H9 (cell line): Measurements from ENCODE around the gene DOCK10. TPM values are rescaled to one million over a fixed set of nuclear protein-coding genes. Genes with fewer than 3 reads are reported as not detected.

ENCODE experiments used
- DNase-seq: peaks from one replicate; pipeline ENCODE4 v3.0.0-alpha.2; 2017
- H2AFZ ChIP-seq: one replicate; pipeline ENCODE4 v1.6.1; 2013; ENCODE audit warnings: mild to moderate bottlenecking, low read length, control low read depth, moderate library complexity
- H2AK5ac ChIP-seq: 2 replicates; pipeline ENCODE4 v1.6.1; 2013; ENCODE audit warnings: low read length, control low read depth, mixed read lengths; ENCODE audit not compliant: insufficient read length
- H2BK120ac ChIP-seq: one replicate; pipeline ENCODE4 v1.6.1; 2013; ENCODE audit warnings: low read depth, mild to moderate bottlenecking, low read length, control low read depth, inconsistent platforms; ENCODE audit not compliant: poor library complexity, severe bottlenecking
- H2BK12ac ChIP-seq: 2 replicates; pipeline ENCODE4 v1.6.1; 2013; ENCODE audit warnings: low read length, control low read depth, mixed read lengths, low read depth; ENCODE audit not compliant: insufficient read length
- H2BK15ac ChIP-seq: 2 replicates; pipeline ENCODE4 v1.6.1; 2013; ENCODE audit warnings: low read depth, low read length, control low read depth
- H2BK20ac ChIP-seq: one replicate; pipeline ENCODE4 v1.6.1; 2013; ENCODE audit warnings: low read depth, mild to moderate bottlenecking, low read length, control low read depth, inconsistent platforms; ENCODE audit not compliant: poor library complexity, severe bottlenecking
- H2BK5ac ChIP-seq: 2 replicates; pipeline ENCODE4 v1.6.1; 2013; ENCODE audit warnings: low read length, control low read depth, mixed read lengths; ENCODE audit not compliant: insufficient read length
- H3K14ac ChIP-seq: 2 replicates; pipeline ENCODE4 v1.6.1; 2013; ENCODE audit warnings: low read length, control low read depth; ENCODE audit not compliant: insufficient read depth
- H3K18ac ChIP-seq: 2 replicates; pipeline ENCODE4 v1.6.1; 2013; ENCODE audit warnings: low read depth, mild to moderate bottlenecking, mixed read lengths, low read length, control low read depth; ENCODE audit not compliant: insufficient read length
- H3K23ac ChIP-seq: 2 replicates; pipeline ENCODE4 v1.6.1; 2013; ENCODE audit warnings: low read length, control low read depth, mixed read lengths, low read depth; ENCODE audit not compliant: insufficient read length
- H3K23me2 ChIP-seq: 2 replicates; pipeline ENCODE4 v1.6.1; 2013; ENCODE audit warnings: low read depth, mild to moderate bottlenecking, mixed read lengths, low read length, control low read depth; ENCODE audit not compliant: insufficient read length, poor library complexity, severe bottlenecking
- H3K27ac ChIP-seq: 2 replicates; pipeline ENCODE4 v1.5.1; 2013; ENCODE audit warnings: low read length, control low read depth, mixed read lengths, low read depth; ENCODE audit not compliant: insufficient read length
- H3K27me3 ChIP-seq: 2 replicates; pipeline ENCODE4 v1.6.1; 2013; ENCODE audit warnings: low read length, control low read depth, inconsistent platforms; ENCODE audit not compliant: insufficient read depth
- H3K4ac ChIP-seq: 2 replicates; pipeline ENCODE4 v1.6.1; 2013; ENCODE audit warnings: low read depth, mild to moderate bottlenecking, control low read depth, inconsistent platforms, low read length, moderate library complexity
- H3K4me1 ChIP-seq: 2 replicates; pipeline ENCODE4 v1.6.1; 2013; ENCODE audit warnings: low read length, control low read depth, inconsistent platforms; ENCODE audit not compliant: insufficient read depth
- H3K4me2 ChIP-seq: 2 replicates; pipeline ENCODE4 v1.6.1; 2013; ENCODE audit warnings: low read length, control low read depth, mixed read lengths; ENCODE audit not compliant: insufficient read length, insufficient read depth
- H3K56ac ChIP-seq: 2 replicates; pipeline ENCODE4 v1.6.1; 2013; ENCODE audit warnings: low read depth, mild to moderate bottlenecking, mixed read lengths, low read length, control low read depth; ENCODE audit not compliant: insufficient read length
- H3K79me1 ChIP-seq: 2 replicates; pipeline ENCODE4 v1.6.1; 2013; ENCODE audit warnings: low read depth, mild to moderate bottlenecking, moderate library complexity, low read length, control low read depth, inconsistent platforms; ENCODE audit not compliant: insufficient read depth, poor library complexity, severe bottlenecking
- H3K79me2 ChIP-seq: 2 replicates; pipeline ENCODE4 v1.6.1; 2013; ENCODE audit warnings: low read length, control low read depth, inconsistent platforms; ENCODE audit not compliant: insufficient read depth
- H3K9ac ChIP-seq: 2 replicates; pipeline ENCODE4 v1.6.1; 2013; ENCODE audit warnings: low read length, control low read depth, mixed read lengths; ENCODE audit not compliant: insufficient read length; ENCODE audit errors: extremely low read depth
- H3K9me3 ChIP-seq: one replicate; pipeline ENCODE4 v1.6.1; 2013; ENCODE audit warnings: low read depth, low read length, inconsistent platforms; ENCODE audit not compliant: control insufficient read depth
- H3T11ph ChIP-seq: one replicate; pipeline ENCODE4 v1.6.1; 2013; ENCODE audit warnings: mild to moderate bottlenecking, low read length, control low read depth, inconsistent platforms
- H4K20me1 ChIP-seq: one replicate; pipeline ENCODE4 v1.6.1; 2013; ENCODE audit not compliant: control insufficient read depth, insufficient read length, insufficient read depth
- H4K5ac ChIP-seq: 2 replicates; pipeline ENCODE4 v1.6.1; 2013; ENCODE audit warnings: low read depth, mild to moderate bottlenecking, mixed read lengths, low read length, control low read depth; ENCODE audit not compliant: insufficient read length
- H4K8ac ChIP-seq: replicated peaks from 2 replicates; pipeline ENCODE4 v1.6.1; 2013; ENCODE audit warnings: low read length, control low read depth, mixed read lengths, low read depth; ENCODE audit not compliant: insufficient read length
- H4K91ac ChIP-seq: 2 replicates; pipeline ENCODE4 v1.6.1; 2013; ENCODE audit warnings: low read depth, mild to moderate bottlenecking, moderate library complexity, mixed read lengths, low read length, control low read depth; ENCODE audit not compliant: insufficient read length
- H3K27ac Mint-ChIP-seq, 3 experiments: 2 replicates in 2 of 3; 3 replicates in 1 of 3; pipeline ENCODE4 v1.8.0; 2020 to 2021; ENCODE audit warnings: mixed read lengths in 3 of 3, mild to moderate bottlenecking in 1 of 3, moderate library complexity in 1 of 3
- H3K27me3 Mint-ChIP-seq: 2 replicates; pipeline ENCODE4 v1.8.0; 2021; ENCODE audit warnings: low read depth, mild to moderate bottlenecking, moderate library complexity, mixed read lengths
- H3K36me3 Mint-ChIP-seq, 3 experiments: 2 replicates in 2 of 3; 3 replicates in 1 of 3; pipeline ENCODE4 v1.8.0; 2020 to 2021; ENCODE audit warnings: low read depth in 3 of 3, mixed read lengths in 3 of 3; ENCODE audit not compliant: insufficient read depth in 1 of 3
- H3K4me1 Mint-ChIP-seq, 2 experiments: 2 replicates each; pipeline ENCODE4 v1.8.0; 2020; ENCODE audit warnings: mixed read lengths in 2 of 2
- H3K4me3 Mint-ChIP-seq, 2 experiments: 2 replicates in 1 of 2; 3 replicates in 1 of 2; pipeline ENCODE4 v1.8.0; 2020 to 2021; ENCODE audit warnings: mild to moderate bottlenecking in 2 of 2, mixed read lengths in 2 of 2, moderate library complexity in 1 of 2
- H3K9me3 Mint-ChIP-seq, 2 experiments: 2 replicates in 1 of 2; 3 replicates in 1 of 2; pipeline ENCODE4 v1.8.0; 2020; ENCODE audit warnings: mild to moderate bottlenecking in 2 of 2, mixed read lengths in 2 of 2, moderate library complexity in 1 of 2
- WGBS: extraction: QIAGEN DNeasy Blood & Tissue Kit; methylation state at CpG from one replicate; pipeline ENCODE4 v1.1.7; 2013; ENCODE audit warnings: missing lambda C conversion rate, low lambda C conversion rate, mixed read lengths; ENCODE audit not compliant: insufficient read length; ENCODE audit errors: extremely low coverage; 5-methylcytosine and 5-hydroxymethylcytosine counted together
- total RNA-seq: library from RNA; stranded (reverse); gene quantifications from 2 replicates; pipeline ENCODE4 v1.2.1, GENCODE V29; 2021
- TF ChIP-seq, protein P1 (sequence below): fragments of 200-600 bp; sonication (generic); conservative IDR thresholded peaks from 3 replicates; pipeline ENCODE4 v1.8.0; 2021; ENCODE audit warnings: antibody characterized with exemption, mild to moderate bottlenecking

DOCK10 gene
- total RNA-seq, 1 experiment from 2014 or later: 0.79 TPM

DNA sequence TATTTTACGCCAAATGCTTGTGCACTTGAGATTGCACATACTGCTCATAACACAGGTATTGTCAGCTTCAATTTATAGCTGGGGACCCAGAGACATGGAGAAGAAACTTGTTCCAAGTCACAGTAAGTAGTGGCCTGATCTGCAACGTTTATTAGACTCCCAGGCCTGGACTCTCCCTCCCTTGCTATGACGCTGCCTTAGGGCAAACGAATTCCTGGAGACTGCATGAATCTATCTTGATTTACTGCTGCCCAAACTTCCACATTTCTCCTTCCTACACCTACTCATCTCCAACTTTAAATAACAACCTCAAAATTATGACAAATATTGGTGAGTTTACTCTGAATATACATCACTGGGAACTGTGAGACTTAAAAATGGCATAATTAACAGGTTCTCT, 181.0 kb downstream of the DOCK10 start:
- Mint-ChIP-seq H3K9me3 (no peaks in the 10 kb centered on the region), H3K4me3 (no peak overlapping the region), H3K27ac (no peak overlapping the region), H3K27me3 (no peaks in the 10 kb centered on the region), H3K36me3 (no peaks in the 10 kb centered on the region), H3K4me1 (no peaks in the 10 kb centered on the region)
- Histone ChIP-seq H2BK120ac (no peak overlapping the region), H3K27ac (no peak overlapping the region), H3K79me1 (no peaks in the 10 kb centered on the region), H3K27me3 (no peaks in the 10 kb centered on the region), H2BK12ac (no peak overlapping the region), H2BK5ac (no peak overlapping the region), H4K8ac (no peak overlapping the region), H4K5ac (no peak overlapping the region), H2AK5ac (no peak overlapping the region), H2AFZ (no peak overlapping the region), H3K23me2 (no peaks in the 10 kb centered on the region), H3K18ac (no peak overlapping the region), H3K79me2 (no peaks in the 10 kb centered on the region), H3K9ac (no peak overlapping the region), H3K4ac (no peak overlapping the region), H3T11ph (no peak overlapping the region), H3K23ac (no peak overlapping the region), H2BK15ac (no peak overlapping the region), H3K4me2 (no peak overlapping the region), H4K20me1 (no peaks in the 10 kb centered on the region), H3K56ac (no peak overlapping the region), H3K9me3 (no peaks in the 10 kb centered on the region), H2BK20ac (no peak overlapping the region), H3K14ac (no peak overlapping the region), H3K4me1 (no peaks in the 10 kb centered on the region), H4K91ac (no peak overlapping the region)
- no CpG with 5 or more reads among the region's 4 CpGs for WGBS
- TF ChIP-seq, protein P1, sequence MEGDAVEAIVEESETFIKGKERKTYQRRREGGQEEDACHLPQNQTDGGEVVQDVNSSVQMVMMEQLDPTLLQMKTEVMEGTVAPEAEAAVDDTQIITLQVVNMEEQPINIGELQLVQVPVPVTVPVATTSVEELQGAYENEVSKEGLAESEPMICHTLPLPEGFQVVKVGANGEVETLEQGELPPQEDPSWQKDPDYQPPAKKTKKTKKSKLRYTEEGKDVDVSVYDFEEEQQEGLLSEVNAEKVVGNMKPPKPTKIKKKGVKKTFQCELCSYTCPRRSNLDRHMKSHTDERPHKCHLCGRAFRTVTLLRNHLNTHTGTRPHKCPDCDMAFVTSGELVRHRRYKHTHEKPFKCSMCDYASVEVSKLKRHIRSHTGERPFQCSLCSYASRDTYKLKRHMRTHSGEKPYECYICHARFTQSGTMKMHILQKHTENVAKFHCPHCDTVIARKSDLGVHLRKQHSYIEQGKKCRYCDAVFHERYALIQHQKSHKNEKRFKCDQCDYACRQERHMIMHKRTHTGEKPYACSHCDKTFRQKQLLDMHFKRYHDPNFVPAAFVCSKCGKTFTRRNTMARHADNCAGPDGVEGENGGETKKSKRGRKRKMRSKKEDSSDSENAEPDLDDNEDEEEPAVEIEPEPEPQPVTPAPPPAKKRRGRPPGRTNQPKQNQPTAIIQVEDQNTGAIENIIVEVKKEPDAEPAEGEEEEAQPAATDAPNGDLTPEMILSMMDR: no peak
- DNase-seq: no peak
